ENCODE measurements around the gene PLBD1. TPM values are rescaled to one million over a fixed set of nuclear protein-coding genes. Genes with fewer than 3 reads are reported as not detected.

PLBD1 gene
- total RNA-seq, 1 experiment from 2014 or later, result 21.1 TPM

- H3K27ac Mint-ChIP-seq (ENCODE audit: unreplicated experiment), result no peak overlapping the region
- Histone ChIP-seq H3K36me3 (ENCODE audit: control insufficient read depth, insufficient read depth, low read length) (no peaks in the 10 kb centered on the region), H3K9me3 (peaks cover 6% of the 10 kb centered on the region), H3K27me3 (replicated peaks; ENCODE audit: control insufficient read depth, insufficient read depth, low read length) (no peaks in the 10 kb centered on the region), H3K4me1 (no peaks in the 10 kb centered on the region), H3K4me3 (ENCODE audit: low read depth, low read length) (no peak overlapping the region)
- POLR2A ChIA-PET, result no interaction called here
- H3K36me3 Mint-ChIP-seq (ENCODE audit: insufficient read depth, unreplicated experiment), result peaks cover 67% of the 10 kb centered on the region
- DNase-seq, result no peak
- TF ChIP-seq, protein P1, sequence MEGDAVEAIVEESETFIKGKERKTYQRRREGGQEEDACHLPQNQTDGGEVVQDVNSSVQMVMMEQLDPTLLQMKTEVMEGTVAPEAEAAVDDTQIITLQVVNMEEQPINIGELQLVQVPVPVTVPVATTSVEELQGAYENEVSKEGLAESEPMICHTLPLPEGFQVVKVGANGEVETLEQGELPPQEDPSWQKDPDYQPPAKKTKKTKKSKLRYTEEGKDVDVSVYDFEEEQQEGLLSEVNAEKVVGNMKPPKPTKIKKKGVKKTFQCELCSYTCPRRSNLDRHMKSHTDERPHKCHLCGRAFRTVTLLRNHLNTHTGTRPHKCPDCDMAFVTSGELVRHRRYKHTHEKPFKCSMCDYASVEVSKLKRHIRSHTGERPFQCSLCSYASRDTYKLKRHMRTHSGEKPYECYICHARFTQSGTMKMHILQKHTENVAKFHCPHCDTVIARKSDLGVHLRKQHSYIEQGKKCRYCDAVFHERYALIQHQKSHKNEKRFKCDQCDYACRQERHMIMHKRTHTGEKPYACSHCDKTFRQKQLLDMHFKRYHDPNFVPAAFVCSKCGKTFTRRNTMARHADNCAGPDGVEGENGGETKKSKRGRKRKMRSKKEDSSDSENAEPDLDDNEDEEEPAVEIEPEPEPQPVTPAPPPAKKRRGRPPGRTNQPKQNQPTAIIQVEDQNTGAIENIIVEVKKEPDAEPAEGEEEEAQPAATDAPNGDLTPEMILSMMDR (IDR thresholded peaks at IDR 0.05; ENCODE audit: insufficient read depth in 1 of 2, low read depth in 1 of 2, low read length in 1 of 2, severe bottlenecking in 1 of 2, unreplicated experiment in 1 of 2), result no peak
- H3K9me3 Mint-ChIP-seq (ENCODE audit: unreplicated experiment), result peaks cover 11% of the 10 kb centered on the region
- BruUV-seq (replicated peaks), result no TSS peak
- no peaks in the 10 kb centered on the region for H3K4me1 Mint-ChIP-seq (ENCODE audit: low read depth, unreplicated experiment)
- H3K4me3 Mint-ChIP-seq (ENCODE audit: unreplicated experiment), result no peak overlapping the region
- no peaks in the 10 kb centered on the region for H3K27me3 Mint-ChIP-seq (ENCODE audit: insufficient read depth, unreplicated experiment)
- intact Hi-C loops (cut with micrococcal nuclease; ENCODE audit: unreplicated experiment), result no loop called here
- CTCF ChIA-PET, result no interaction called here
Observed at GRCh38 chr12:14479004-14479403, 88.7 kb downstream of the PLBD1 start.

GRCh38 chr12:14473707-14474287, 93.9 kb downstream of the PLBD1 start:
- POLR2A ChIA-PET, result no interaction called here
- intact Hi-C loops (cut with micrococcal nuclease; ENCODE audit: unreplicated experiment), result no loop called here
- Histone ChIP-seq H3K9me3 (peaks cover 30% of the 10 kb centered on the region), H3K36me3 (ENCODE audit: control insufficient read depth, insufficient read depth, low read length) (peaks cover 4% of the 10 kb centered on the region; the same call in 1 of the 2 replicates), H3K4me3 (ENCODE audit: low read depth, low read length) (no peak overlapping the region), H3K27me3 (replicated peaks; ENCODE audit: control insufficient read depth, insufficient read depth, low read length) (no peaks in the 10 kb centered on the region; the same call in 1 of the 2 replicates), H3K4me1 (no peaks in the 10 kb centered on the region)
- BruUV-seq (replicated peaks), result no TSS peak
- DNase-seq, result no peak
- CTCF ChIA-PET, result interaction anchor here (0.7 kb wide), 1 partner anchor 1348 kb away, joined by 8 read pairs; no protein-coding TSS in a partner anchor
- Mint-ChIP-seq H3K4me3 (ENCODE audit: unreplicated experiment) (no peak overlapping the region), H3K27ac (ENCODE audit: unreplicated experiment) (no peak overlapping the region), H3K9me3 (ENCODE audit: unreplicated experiment) (peaks cover 44% of the 10 kb centered on the region), H3K36me3 (ENCODE audit: insufficient read depth, unreplicated experiment) (peaks cover 75% of the 10 kb centered on the region), H3K4me1 (ENCODE audit: low read depth, unreplicated experiment) (no peaks in the 10 kb centered on the region), H3K27me3 (ENCODE audit: insufficient read depth, unreplicated experiment) (no peaks in the 10 kb centered on the region)
- TF ChIP-seq, protein P1 (IDR thresholded peaks at IDR 0.05; ENCODE audit: insufficient read depth in 1 of 2, low read depth in 1 of 2, low read length in 1 of 2, severe bottlenecking in 1 of 2, unreplicated experiment in 1 of 2), result no peak

DNA sequence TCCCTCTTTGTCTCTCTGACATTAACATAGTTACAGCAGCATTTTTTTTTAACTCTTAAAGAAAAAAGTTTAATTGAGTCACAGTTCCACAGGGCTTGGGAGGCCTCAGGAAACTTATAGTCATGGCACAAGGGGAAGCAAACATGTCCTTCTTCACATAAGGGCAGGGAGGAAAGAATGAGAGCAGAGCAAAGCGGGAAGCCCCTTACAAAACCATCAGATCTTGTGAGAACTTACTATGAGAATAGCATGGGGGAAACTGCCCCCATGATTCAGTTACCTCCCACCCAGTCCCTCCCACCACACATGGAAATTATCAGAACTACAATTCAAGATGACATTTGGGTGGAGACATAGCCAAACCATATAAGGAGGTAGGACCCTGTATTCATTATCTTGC, 96.2 kb downstream of the PLBD1 start:
- BruUV-seq (replicated peaks), result no TSS peak
- peaks cover 73% of the 10 kb centered on the region for H3K36me3 Mint-ChIP-seq (ENCODE audit: insufficient read depth, unreplicated experiment)
- Histone ChIP-seq H3K4me3 (ENCODE audit: low read depth, low read length) (no peak overlapping the region), H3K4me1 (no peaks in the 10 kb centered on the region), H3K36me3 (ENCODE audit: control insufficient read depth, insufficient read depth, low read length) (peaks cover 4% of the 10 kb centered on the region; the same call in 1 of the 2 replicates), H3K9me3 (peaks cover 30% of the 10 kb centered on the region), H3K27me3 (replicated peaks; ENCODE audit: control insufficient read depth, insufficient read depth, low read length) (no peaks in the 10 kb centered on the region; the same call in 1 of the 2 replicates)
- H3K27me3 Mint-ChIP-seq (ENCODE audit: insufficient read depth, unreplicated experiment), result no peaks in the 10 kb centered on the region
- H3K27ac Mint-ChIP-seq (ENCODE audit: unreplicated experiment), result no peak overlapping the region
- H3K4me1 Mint-ChIP-seq (ENCODE audit: low read depth, unreplicated experiment), result no peaks in the 10 kb centered on the region
- no peak overlapping the region for H3K4me3 Mint-ChIP-seq (ENCODE audit: unreplicated experiment)
- CTCF ChIA-PET, result no interaction called here
- intact Hi-C loops (cut with micrococcal nuclease; ENCODE audit: unreplicated experiment), result no loop called here
- no peak for DNase-seq
- peaks cover 44% of the 10 kb centered on the region for H3K9me3 Mint-ChIP-seq (ENCODE audit: unreplicated experiment)
- TF ChIP-seq, protein P1 (IDR thresholded peaks at IDR 0.05; ENCODE audit: insufficient read depth in 1 of 2, low read depth in 1 of 2, low read length in 1 of 2, severe bottlenecking in 1 of 2, unreplicated experiment in 1 of 2), result no peak
- POLR2A ChIA-PET, result no interaction called here
